Measurements from ENCODE around the gene LSM8.

DNA sequence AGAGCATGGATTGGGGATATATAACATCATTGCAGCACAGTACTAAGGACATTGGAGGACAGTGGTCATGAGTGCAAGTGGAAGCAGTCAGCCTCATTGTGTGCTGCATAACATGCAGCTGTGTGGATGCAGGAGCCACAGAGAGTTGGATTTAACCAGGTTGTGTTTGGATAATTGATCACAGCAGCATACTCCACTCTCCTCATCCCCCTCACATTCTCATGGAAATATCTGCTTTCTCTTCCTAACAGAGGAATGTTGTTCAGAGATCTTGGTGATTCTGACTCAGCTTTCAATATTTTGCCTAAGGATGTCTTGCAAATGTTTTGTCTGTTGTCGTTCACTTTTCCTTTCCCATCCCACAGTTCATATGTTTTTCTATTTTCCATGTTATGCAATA lies 31.8 kb upstream of the LSM8 start:
- TF ChIP-seq, protein P1, sequence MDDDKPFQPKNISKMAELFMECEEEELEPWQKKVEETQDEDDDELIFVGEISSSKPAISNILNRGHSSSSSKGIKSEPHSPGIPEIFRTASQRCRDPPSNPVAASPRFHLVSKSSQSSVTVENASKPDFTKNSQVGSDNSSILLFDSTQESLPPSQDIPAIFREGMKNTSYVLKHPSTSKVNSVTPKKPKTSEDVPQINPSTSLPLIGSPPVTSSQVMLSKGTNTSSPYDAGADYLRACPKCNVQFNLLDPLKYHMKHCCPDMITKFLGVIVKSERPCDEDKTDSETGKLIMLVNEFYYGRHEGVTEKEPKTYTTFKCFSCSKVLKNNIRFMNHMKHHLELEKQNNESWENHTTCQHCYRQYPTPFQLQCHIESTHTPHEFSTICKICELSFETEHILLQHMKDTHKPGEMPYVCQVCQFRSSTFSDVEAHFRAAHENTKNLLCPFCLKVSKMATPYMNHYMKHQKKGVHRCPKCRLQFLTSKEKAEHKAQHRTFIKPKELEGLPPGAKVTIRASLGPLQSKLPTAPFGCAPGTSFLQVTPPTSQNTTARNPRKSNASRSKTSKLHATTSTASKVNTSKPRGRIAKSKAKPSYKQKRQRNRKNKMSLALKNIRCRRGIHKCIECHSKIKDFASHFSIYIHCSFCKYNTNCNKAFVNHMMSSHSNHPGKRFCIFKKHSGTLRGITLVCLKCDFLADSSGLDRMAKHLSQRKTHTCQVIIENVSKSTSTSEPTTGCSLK (tag by site-specific recombination; IDR thresholded peaks at IDR 0.05): no peak
- TF ChIP-seq ZNF76 (tag by site-specific recombination; IDR thresholded peaks at IDR 0.05; ENCODE audit: borderline replicate concordance, low read depth) (no peak), BCL11B (tag by site-specific recombination; IDR thresholded peaks at IDR 0.05; ENCODE audit: low read depth) (no peak), HOXA7 (CRISPR knock-in tag; IDR thresholded peaks at IDR 0.05; ENCODE audit: borderline replicate concordance) (no peak), ZNF2 (tag by site-specific recombination; IDR thresholded peaks at IDR 0.05) (no peak)
- TF ChIP-seq, protein P2, sequence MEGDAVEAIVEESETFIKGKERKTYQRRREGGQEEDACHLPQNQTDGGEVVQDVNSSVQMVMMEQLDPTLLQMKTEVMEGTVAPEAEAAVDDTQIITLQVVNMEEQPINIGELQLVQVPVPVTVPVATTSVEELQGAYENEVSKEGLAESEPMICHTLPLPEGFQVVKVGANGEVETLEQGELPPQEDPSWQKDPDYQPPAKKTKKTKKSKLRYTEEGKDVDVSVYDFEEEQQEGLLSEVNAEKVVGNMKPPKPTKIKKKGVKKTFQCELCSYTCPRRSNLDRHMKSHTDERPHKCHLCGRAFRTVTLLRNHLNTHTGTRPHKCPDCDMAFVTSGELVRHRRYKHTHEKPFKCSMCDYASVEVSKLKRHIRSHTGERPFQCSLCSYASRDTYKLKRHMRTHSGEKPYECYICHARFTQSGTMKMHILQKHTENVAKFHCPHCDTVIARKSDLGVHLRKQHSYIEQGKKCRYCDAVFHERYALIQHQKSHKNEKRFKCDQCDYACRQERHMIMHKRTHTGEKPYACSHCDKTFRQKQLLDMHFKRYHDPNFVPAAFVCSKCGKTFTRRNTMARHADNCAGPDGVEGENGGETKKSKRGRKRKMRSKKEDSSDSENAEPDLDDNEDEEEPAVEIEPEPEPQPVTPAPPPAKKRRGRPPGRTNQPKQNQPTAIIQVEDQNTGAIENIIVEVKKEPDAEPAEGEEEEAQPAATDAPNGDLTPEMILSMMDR (tag by site-specific recombination; IDR thresholded peaks at IDR 0.05): no peak
